A673 (cell line): Measurements from ENCODE around the gene CNTN3. TPM values are rescaled to one million over a fixed set of nuclear protein-coding genes. Genes with fewer than 3 reads are reported as not detected.

Experiments
- BruUV-seq: library from RNA; stranded (reverse); fragments of 400-500 nt; replicated peaks from 2 replicates; lab custom pipeline; 2021; lab: Mats Ljungman, UMichigan
- CTCF ChIA-PET: fragments of 300-600 bp; sonication (Branson Sonifier 250); formaldehyde crosslinking; loops from one replicate; lab custom pipeline; 2022; ENCODE audit warnings: antibody characterized with exemption; lab: Charles Lee
- POLR2A ChIA-PET: fragments of 300-600 bp; sonication (Branson Sonifier 250); formaldehyde crosslinking; loops from one replicate; lab custom pipeline; 2022; ENCODE audit warnings: antibody characterized with exemption; ENCODE audit not compliant: low non-redundant PET; lab: Charles Lee
- DNase-seq: peaks from one replicate; pipeline ENCODE4 v3.0.0-alpha.2; 2015; ENCODE audit warnings: low spot score
- H3K27ac ChIP-seq: fragments of 200-600 bp; sonication (generic); 2 replicates; pipeline ENCODE4 v1.5.1; 2016; ENCODE audit warnings: mixed run types, low read depth, mild to moderate bottlenecking, mixed read lengths, antibody characterized with exemption, low read length; ENCODE audit not compliant: poor library complexity, severe bottlenecking
- H3K27me3 ChIP-seq: fragments of 200-600 bp; sonication (generic); replicated peaks from 2 replicates; pipeline ENCODE4 v1.6.1; 2017; ENCODE audit warnings: mixed run types, low read depth, mild to moderate bottlenecking, mixed read lengths, antibody characterized with exemption, low read length; ENCODE audit not compliant: insufficient read depth, poor library complexity
- H3K36me3 ChIP-seq: fragments of 200-600 bp; sonication (generic); 2 replicates; pipeline ENCODE4 v1.6.1; 2016; ENCODE audit warnings: mixed run types, mild to moderate bottlenecking, mixed read lengths, antibody characterized with exemption, low read length; ENCODE audit not compliant: insufficient read depth, poor library complexity, severe bottlenecking
- H3K4me1 ChIP-seq: fragments of 200-600 bp; sonication (generic); 2 replicates; pipeline ENCODE4 v1.6.1; 2017; ENCODE audit warnings: mixed run types, mild to moderate bottlenecking, mixed read lengths, antibody characterized with exemption, low read length; ENCODE audit not compliant: insufficient read depth, poor library complexity, severe bottlenecking
- H3K4me3 ChIP-seq: fragments of 200-600 bp; sonication (generic); 2 replicates; pipeline ENCODE4 v1.5.1; 2016; ENCODE audit warnings: low read depth, mixed run types, mild to moderate bottlenecking, mixed read lengths, low read length; ENCODE audit not compliant: poor library complexity, severe bottlenecking
- H3K9me3 ChIP-seq: fragments of 200-600 bp; sonication (generic); 2 replicates; pipeline ENCODE4 v1.6.1; 2016; ENCODE audit warnings: mixed run types, low read depth, mild to moderate bottlenecking, mixed read lengths, antibody characterized with exemption, low read length; ENCODE audit not compliant: poor library complexity, severe bottlenecking
- EZH2 ChIP-seq: fragments of 200-600 bp; sonication (generic); IDR thresholded peaks from 2 replicates; pipeline ENCODE4 v1.6.1; 2017; ENCODE audit warnings: borderline replicate concordance, low read depth, mild to moderate bottlenecking, mixed read lengths, antibody characterized with exemption, low read length; ENCODE audit not compliant: poor library complexity, severe bottlenecking
- intact Hi-C: fragments of 100-400 bp; cut with micrococcal nuclease; formaldehyde crosslinking; loops from one replicate; pipeline ENCODE4 v1.10.0; 2022; ENCODE audit not compliant: unreplicated experiment
- total RNA-seq: library from RNA; stranded (reverse); gene quantifications from 2 replicates; pipeline ENCODE4 v1.2.3, GENCODE V29; 2021
- TF ChIP-seq, protein P1 (sequence below): fragments of 300-800, 200-600 bp; sonication (generic); conservative IDR thresholded peaks from 2 replicates; pipeline ENCODE4 v1.5.1; 2017; ENCODE audit warnings: low read depth, mild to moderate bottlenecking, antibody characterized with exemption, low read length, moderate library complexity, mixed read lengths

Gene CNTN3
- total RNA-seq, 1 experiment from 2014 or later = 2.6 TPM

DNA sequence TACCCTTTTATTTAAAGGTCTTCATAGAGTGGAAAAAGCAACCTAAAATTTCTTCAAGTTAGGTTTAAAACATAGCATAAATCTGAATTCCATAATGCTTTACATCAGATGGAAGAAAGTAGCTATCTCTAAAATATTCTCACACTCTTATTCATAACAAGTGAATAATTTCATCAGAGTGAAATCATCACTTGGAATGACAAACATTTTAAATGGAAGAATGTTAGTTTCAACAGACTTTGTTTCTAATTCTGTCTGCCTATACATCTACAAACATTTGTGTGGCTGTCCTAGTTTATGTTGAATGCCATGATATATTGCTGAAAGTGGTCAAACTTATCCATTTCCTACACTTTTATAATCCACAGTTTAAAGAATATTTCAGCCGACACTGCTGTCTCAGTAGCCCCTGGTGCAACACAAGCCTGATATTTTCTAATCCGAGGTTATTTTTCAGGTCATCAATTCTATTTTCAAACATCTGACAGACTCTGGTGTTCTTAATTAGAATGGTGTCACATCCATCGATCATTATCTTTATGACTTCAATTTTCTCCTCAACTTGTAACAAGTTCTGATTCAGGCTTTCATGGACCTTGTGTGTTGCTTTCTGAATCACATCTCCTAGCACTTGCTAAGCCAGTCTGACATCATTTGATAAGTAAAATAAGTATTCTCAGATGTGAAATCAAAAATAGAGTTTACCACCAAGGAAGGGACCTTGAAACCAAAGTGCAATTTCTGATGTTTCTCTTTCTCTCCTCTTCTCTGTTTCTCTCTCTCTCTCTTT, 17.1 kb upstream of the CNTN3 start:
- Histone ChIP-seq H3K4me1 (no peaks in the 10 kb centered on the region), H3K27me3 (no peaks in the 10 kb centered on the region), H3K4me3 (no peak overlapping the region), H3K36me3 (no peaks in the 10 kb centered on the region), H3K27ac (no peak overlapping the region), H3K9me3 (no peaks in the 10 kb centered on the region)
- ChIA-PET CTCF (no interaction called here), POLR2A (no interaction called here)
- intact Hi-C loops = loop anchor here (2.0 kb wide), 1 partner anchor 365 kb away; no protein-coding TSS in a partner anchor
- no TSS peak for BruUV-seq
- DNase-seq = no peak
- TF ChIP-seq, protein P1, sequence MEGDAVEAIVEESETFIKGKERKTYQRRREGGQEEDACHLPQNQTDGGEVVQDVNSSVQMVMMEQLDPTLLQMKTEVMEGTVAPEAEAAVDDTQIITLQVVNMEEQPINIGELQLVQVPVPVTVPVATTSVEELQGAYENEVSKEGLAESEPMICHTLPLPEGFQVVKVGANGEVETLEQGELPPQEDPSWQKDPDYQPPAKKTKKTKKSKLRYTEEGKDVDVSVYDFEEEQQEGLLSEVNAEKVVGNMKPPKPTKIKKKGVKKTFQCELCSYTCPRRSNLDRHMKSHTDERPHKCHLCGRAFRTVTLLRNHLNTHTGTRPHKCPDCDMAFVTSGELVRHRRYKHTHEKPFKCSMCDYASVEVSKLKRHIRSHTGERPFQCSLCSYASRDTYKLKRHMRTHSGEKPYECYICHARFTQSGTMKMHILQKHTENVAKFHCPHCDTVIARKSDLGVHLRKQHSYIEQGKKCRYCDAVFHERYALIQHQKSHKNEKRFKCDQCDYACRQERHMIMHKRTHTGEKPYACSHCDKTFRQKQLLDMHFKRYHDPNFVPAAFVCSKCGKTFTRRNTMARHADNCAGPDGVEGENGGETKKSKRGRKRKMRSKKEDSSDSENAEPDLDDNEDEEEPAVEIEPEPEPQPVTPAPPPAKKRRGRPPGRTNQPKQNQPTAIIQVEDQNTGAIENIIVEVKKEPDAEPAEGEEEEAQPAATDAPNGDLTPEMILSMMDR = no peak
- no peak for TF ChIP-seq EZH2

DNA sequence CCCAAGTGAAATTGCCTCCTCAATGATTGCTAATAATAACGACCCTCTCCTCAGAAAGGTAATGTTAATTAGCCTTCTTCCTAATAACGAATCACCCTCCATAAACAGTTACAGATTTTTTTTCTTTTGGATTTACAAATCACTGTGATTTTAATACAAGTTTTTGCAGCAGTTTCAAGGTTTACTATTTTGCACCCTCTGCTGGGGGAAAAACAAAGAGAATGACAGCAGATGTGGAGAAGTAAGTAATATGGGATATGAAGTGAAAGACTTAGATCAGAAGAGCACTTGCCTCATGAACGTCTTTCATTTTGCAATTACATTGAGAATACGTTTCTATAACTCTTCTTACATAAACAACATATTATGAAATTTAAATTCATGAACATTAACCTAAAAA, 16.1 kb upstream of the CNTN3 start:
- ChIA-PET POLR2A (no interaction called here), CTCF (no interaction called here)
- no peak overlapping the region for H3K27ac ChIP-seq

DNA sequence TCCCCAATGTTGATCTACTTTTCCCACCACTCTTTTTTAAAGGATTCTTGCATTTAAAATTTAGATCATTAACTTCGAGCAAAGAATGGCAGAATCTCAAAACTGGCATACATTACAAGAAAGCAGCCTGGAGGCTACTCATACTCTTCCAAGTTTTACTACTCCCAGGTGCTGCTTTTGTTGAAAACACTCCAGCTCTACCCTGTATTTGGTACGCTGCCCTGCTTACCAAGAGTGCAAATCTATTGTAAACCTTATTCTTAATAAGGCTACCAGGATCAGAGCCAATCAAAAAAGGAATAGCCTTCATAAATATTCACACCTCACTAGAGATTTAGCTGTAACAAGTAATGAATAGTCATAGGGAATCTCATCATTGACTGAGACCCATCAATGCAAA, 11.6 kb upstream of the CNTN3 start:
- POLR2A ChIA-PET = no interaction called here
- intact Hi-C loops = no loop called here
- CTCF ChIA-PET = no interaction called here

More for the DNA sequence above, 16.1 kb upstream of the CNTN3 start:
- Histone ChIP-seq H3K36me3 (no peaks in the 10 kb centered on the region), H3K4me3 (no peak overlapping the region), H3K27me3 (no peaks in the 10 kb centered on the region), H3K9me3 (no peaks in the 10 kb centered on the region), H3K4me1 (no peaks in the 10 kb centered on the region)
- intact Hi-C loops = loop anchor here (2.0 kb wide), 1 partner anchor 364 kb away; no protein-coding TSS in a partner anchor
- DNase-seq = peak; percentile 15
- BruUV-seq = no TSS peak
- TF ChIP-seq EZH2 = no peak
- TF ChIP-seq, protein P1 = peak; percentile 36

More for the DNA sequence above, 11.6 kb upstream of the CNTN3 start:
- no peaks in the 10 kb centered on the region for H3K9me3 ChIP-seq
- no peaks in the 10 kb centered on the region for H3K36me3 ChIP-seq
- BruUV-seq = no TSS peak
- no peak overlapping the region for H3K27ac ChIP-seq
- H3K4me1 ChIP-seq = no peaks in the 10 kb centered on the region
- DNase-seq = no peak
- H3K4me3 ChIP-seq = no peak overlapping the region
- TF ChIP-seq EZH2 = no peak
- TF ChIP-seq, protein P1 = no peak
- no peaks in the 10 kb centered on the region for H3K27me3 ChIP-seq
